PC-9 (cell line): ENCODE results near the gene PODXL2. TPM values are rescaled to one million over a fixed set of nuclear protein-coding genes. Genes with fewer than 3 reads are reported as not detected.
"Not testable (repeated sequence)": the region's sequence is repeated elsewhere in the genome, so short reads cannot be mapped to it uniquely, and the experiment has no call there.

Source experiments
- BruUV-seq: library from RNA; stranded (reverse); fragments of 400-500 nt; replicated peaks from 2 replicates; lab custom pipeline; 2021; lab: Mats Ljungman, UMichigan
- CTCF ChIA-PET: fragments of 300-600 bp; sonication (Branson Sonifier 250); formaldehyde crosslinking; loops from one replicate; lab custom pipeline; 2022; ENCODE audit warnings: antibody characterized with exemption; lab: Charles Lee
- POLR2A ChIA-PET: fragments of 300-600 bp; sonication (Branson Sonifier 250); formaldehyde crosslinking; loops from one replicate; lab custom pipeline; 2022; ENCODE audit warnings: antibody characterized with exemption; ENCODE audit not compliant: unreplicated experiment; lab: Charles Lee
- DNase-seq, 2 experiments: peaks; one replicate each; pipeline versions ENCODE4 v3.0.0 to v3.0.0-alpha.2; 2015 to 2022; ENCODE audit warnings: mixed read lengths in 1 of 2
- H2AFZ ChIP-seq: fragments of 200-600 bp; sonication (generic); 2 replicates; pipeline ENCODE4 v1.8.1; 2017; ENCODE audit warnings: antibody characterized with exemption
- H3F3A ChIP-seq: fragments of 200-600 bp; sonication (generic); 2 replicates; pipeline ENCODE4 v1.8.1; 2017; ENCODE audit warnings: antibody characterized with exemption, mild to moderate bottlenecking, low read depth; ENCODE audit not compliant: insufficient read depth
- H3K27ac ChIP-seq: fragments of 200-600 bp; sonication (generic); 2 replicates; pipeline ENCODE4 v1.6.1; 2016; ENCODE audit warnings: mixed run types
- H3K27me3 ChIP-seq: fragments of 200-600 bp; sonication (generic); 2 replicates; pipeline ENCODE4 v1.6.1; 2016; ENCODE audit warnings: low read depth, mixed run types; ENCODE audit not compliant: insufficient read depth
- H3K36me3 ChIP-seq: fragments of 200-600 bp; sonication (generic); 2 replicates; pipeline ENCODE4 v1.6.1; 2016; ENCODE audit warnings: low read depth, mixed run types
- H3K4me1 ChIP-seq: fragments of 200-600 bp; sonication (generic); replicated peaks from 2 replicates; pipeline ENCODE4 v1.6.1; 2016; ENCODE audit warnings: mixed run types; ENCODE audit not compliant: insufficient read depth
- H3K4me2 ChIP-seq: fragments of 200-600 bp; sonication (generic); 2 replicates; pipeline ENCODE4 v1.6.1; 2017; ENCODE audit warnings: mixed run types
- H3K4me3 ChIP-seq: fragments of 200-600 bp; sonication (generic); 2 replicates; pipeline ENCODE4 v1.6.1; 2016; ENCODE audit warnings: mixed run types
- H3K79me2 ChIP-seq: fragments of 200-600 bp; sonication (generic); 2 replicates; pipeline ENCODE4 v1.6.1; 2017; ENCODE audit warnings: low read depth, mixed run types
- H3K9me2 ChIP-seq: fragments of 200-600 bp; sonication (generic); 2 replicates; pipeline ENCODE4 v1.8.1; 2017; ENCODE audit warnings: mild to moderate bottlenecking; ENCODE audit not compliant: insufficient read depth
- H3K9me3 ChIP-seq: fragments of 200-600 bp; sonication (generic); 2 replicates; pipeline ENCODE4 v1.8.1; 2016; ENCODE audit warnings: low read depth; ENCODE audit not compliant: insufficient read depth
- H4K20me1 ChIP-seq: fragments of 200-600 bp; sonication (generic); 2 replicates; pipeline ENCODE4 v1.8.1; 2017; ENCODE audit not compliant: insufficient read depth
- CTCF ChIP-seq: fragments of 200-600 bp; sonication (generic); conservative IDR thresholded peaks from 2 replicates; pipeline ENCODE4 v1.6.1; 2017; ENCODE audit warnings: mixed run types, antibody characterized with exemption, mild to moderate bottlenecking, moderate library complexity
- EZH2 ChIP-seq: fragments of 200-600 bp; sonication (generic); IDR thresholded peaks from 2 replicates; pipeline ENCODE4 v1.8.0; 2017; ENCODE audit warnings: antibody characterized with exemption, low read depth
- intact Hi-C: fragments of 100-400 bp; cut with micrococcal nuclease; formaldehyde crosslinking; loops from one replicate; pipeline ENCODE4 v1.10.0; 2022; ENCODE audit not compliant: unreplicated experiment
- total RNA-seq: library from RNA; stranded (reverse); gene quantifications from 2 replicates; pipeline ENCODE4 v1.2.3, GENCODE V29; 2021

The PODXL2 gene
- total RNA-seq, 1 experiment from 2014 or later, result 11.9 TPM

GRCh38 chr3:127679534-127680145, 50.7 kb downstream of the PODXL2 start:
- peaks cover 9% of the 10 kb centered on the region; the same call in 1 of the 2 replicates for H3F3A ChIP-seq
- intact Hi-C loops, result loop anchor here (10.0 kb wide), 1 partner anchor 1375 kb away; no protein-coding TSS in a partner anchor
- BruUV-seq, result no TSS peak
- DNase-seq, result no peak
- H3K36me3 ChIP-seq, result no peaks in the 10 kb centered on the region
- H3K27me3 ChIP-seq, result no peaks in the 10 kb centered on the region
- ChIA-PET POLR2A (no interaction called here), CTCF (no interaction called here)
- H3K27ac ChIP-seq, result no peak overlapping the region
- no peaks in the 10 kb centered on the region for H3K4me1 ChIP-seq
- no peak overlapping the region for H2AFZ ChIP-seq
- TF ChIP-seq CTCF (no peak), EZH2 (no peak)
- H3K4me3 ChIP-seq, result no peak overlapping the region
- H3K4me2 ChIP-seq, result no peak overlapping the region
- no peaks in the 10 kb centered on the region for H3K79me2 ChIP-seq
- H3K9me2 ChIP-seq, result no peaks in the 10 kb centered on the region
- no peaks in the 10 kb centered on the region for H4K20me1 ChIP-seq
- no peaks in the 10 kb centered on the region for H3K9me3 ChIP-seq

- CTCF ChIA-PET, result no interaction called here
Measured at GRCh38 chr3:127680146-127680661, 51.2 kb downstream of the PODXL2 start.

GRCh38 chr3:127680798-127681221, 51.8 kb downstream of the PODXL2 start:
- no peaks in the 10 kb centered on the region for H4K20me1 ChIP-seq
- H3K9me3 ChIP-seq, result no peaks in the 10 kb centered on the region
- no peaks in the 10 kb centered on the region for H3K4me1 ChIP-seq
- H3K79me2 ChIP-seq, result no peaks in the 10 kb centered on the region
- DNase-seq, result no peak
- H2AFZ ChIP-seq, result no peak overlapping the region
- no peak overlapping the region for H3K4me3 ChIP-seq
- intact Hi-C loops, result no loop called here
- no peaks in the 10 kb centered on the region for H3K9me2 ChIP-seq
- peaks cover 9% of the 10 kb centered on the region for H3F3A ChIP-seq
- ChIA-PET CTCF (no interaction called here), POLR2A (interaction anchor here (0.8 kb wide), 1 partner anchor 9 kb away, joined by 5 read pairs; no protein-coding TSS in a partner anchor)
- no peak overlapping the region for H3K4me2 ChIP-seq
- TF ChIP-seq EZH2 (no peak), CTCF (no peak)
- H3K27me3 ChIP-seq, result no peaks in the 10 kb centered on the region
- no TSS peak for BruUV-seq
- no peak overlapping the region for H3K27ac ChIP-seq
- no peaks in the 10 kb centered on the region for H3K36me3 ChIP-seq

More at GRCh38 chr3:127680146-127680661, 51.2 kb downstream of the PODXL2 start:
- H3K36me3 ChIP-seq, result no peaks in the 10 kb centered on the region
- no TSS peak for BruUV-seq
- no peak for DNase-seq
- H3F3A ChIP-seq, result peaks cover 9% of the 10 kb centered on the region; the same call in 1 of the 2 replicates
- no peak overlapping the region for H3K27ac ChIP-seq
- POLR2A ChIA-PET, result interaction anchor here (0.8 kb wide), 1 partner anchor 9 kb away, joined by 5 read pairs; no protein-coding TSS in a partner anchor
- intact Hi-C loops, result no loop called here
- no peak overlapping the region for H3K4me2 ChIP-seq
- H3K79me2 ChIP-seq, result no peaks in the 10 kb centered on the region
- TF ChIP-seq CTCF, result no peak
- TF ChIP-seq EZH2, result no peak
- no peak overlapping the region for H3K4me3 ChIP-seq
- H2AFZ ChIP-seq, result no peak overlapping the region
- H3K9me2 ChIP-seq, result no peaks in the 10 kb centered on the region
- no peaks in the 10 kb centered on the region for H3K27me3 ChIP-seq
- no peaks in the 10 kb centered on the region for H4K20me1 ChIP-seq
- H3K9me3 ChIP-seq, result no peaks in the 10 kb centered on the region
- no peaks in the 10 kb centered on the region for H3K4me1 ChIP-seq

- H3F3A ChIP-seq, CTCF ChIA-PET: not testable (repeated sequence)
Measured at GRCh38 chr3:127682175-127682554, 53.2 kb downstream of the PODXL2 start.

More at GRCh38 chr3:127682175-127682554, 53.2 kb downstream of the PODXL2 start:
- DNase-seq, intact Hi-C loops, H3K27me3 ChIP-seq, POLR2A ChIA-PET, H3K79me2 ChIP-seq, H3K4me2 ChIP-seq, H3K9me2 ChIP-seq, H3K9me3 ChIP-seq, H2AFZ ChIP-seq, H3K27ac ChIP-seq, H3K4me3 ChIP-seq, H3K36me3 ChIP-seq, BruUV-seq, H3K4me1 ChIP-seq, H4K20me1 ChIP-seq: not testable (repeated sequence)
